Fibroblast of pulmonary artery (primary cell): ENCODE results near the gene AGPAT3.

Experiments used
- DNase-seq: peaks from one replicate; pipeline ENCODE4 v3.0.0-alpha.2; 2010; ENCODE audit warnings: low read depth
- H3K4me3 ChIP-seq: replicated peaks from 2 replicates; pipeline ENCODE4 v1.5.1; 2011; ENCODE audit warnings: low read depth, mild to moderate bottlenecking, control low read depth, low read length, moderate library complexity
- CTCF ChIP-seq: IDR thresholded peaks from 2 replicates; pipeline ENCODE4 v1.5.1; 2011; ENCODE audit warnings: mild to moderate bottlenecking, control low read depth, low read length, inconsistent platforms; ENCODE audit errors: missing control alignments

AGPAT3 gene

DNA sequence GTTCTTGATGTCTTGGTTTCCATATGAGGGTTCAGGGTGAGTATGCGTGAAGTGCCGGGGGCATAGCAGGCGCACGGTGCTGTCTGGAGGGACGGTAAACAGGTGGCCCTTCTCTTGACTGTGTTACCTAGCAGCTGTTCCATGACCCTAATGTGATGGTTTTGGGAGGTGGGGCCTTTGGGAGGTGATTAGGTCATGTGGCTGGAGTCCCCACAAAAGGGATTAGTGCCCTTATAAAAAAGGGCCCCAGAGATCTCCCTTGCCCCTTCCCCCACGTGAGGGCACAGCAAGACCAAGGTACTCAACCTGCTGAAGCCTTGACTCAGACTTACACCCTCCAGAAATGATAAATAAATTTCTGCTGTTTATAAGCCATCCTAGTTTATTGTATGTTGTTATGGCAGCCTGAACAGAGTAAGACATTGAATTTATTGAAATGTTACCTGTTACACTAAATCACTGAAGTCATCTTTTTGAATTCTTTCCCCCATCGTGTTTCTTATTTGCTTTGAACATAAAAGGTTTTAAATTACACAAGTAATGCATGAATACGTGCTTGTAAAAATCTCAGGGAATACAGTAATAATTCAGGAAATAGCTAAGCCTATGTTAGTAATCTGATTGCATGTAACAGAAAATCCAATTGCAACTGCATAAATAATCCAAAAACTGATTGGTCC lies 162.7 kb downstream of the AGPAT3 start:
- TF ChIP-seq CTCF, result no peak
- DNase-seq, result no peak
- no peak overlapping the region for H3K4me3 ChIP-seq

DNA sequence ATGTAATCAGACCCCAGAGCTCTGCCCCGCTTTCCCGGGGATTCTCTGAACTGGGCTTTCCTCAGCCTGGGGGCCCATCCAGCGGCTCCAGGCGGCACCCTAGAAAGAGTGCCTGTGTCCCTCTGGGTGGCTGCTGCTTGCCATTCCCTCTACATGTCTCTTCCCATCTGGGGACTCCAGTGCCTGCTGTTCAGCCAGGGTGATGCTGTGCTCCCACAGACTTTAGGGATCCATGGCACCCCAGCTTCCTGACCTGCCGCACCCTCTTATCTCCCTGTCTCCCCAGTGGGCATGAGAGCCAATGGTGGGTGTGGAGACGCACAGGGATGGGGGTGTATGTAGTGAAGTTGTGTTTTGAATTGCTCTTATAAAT lies 163.2 kb downstream of the AGPAT3 start:
- H3K4me3 ChIP-seq, result no peak overlapping the region
- no peak for DNase-seq
- TF ChIP-seq CTCF, result no peak

GRCh38 chr21:44029460-44030087 lies 164.6 kb downstream of the AGPAT3 start:
- no peak for TF ChIP-seq CTCF
- DNase-seq, result no peak
- H3K4me3 ChIP-seq, result no peak overlapping the region

DNA sequence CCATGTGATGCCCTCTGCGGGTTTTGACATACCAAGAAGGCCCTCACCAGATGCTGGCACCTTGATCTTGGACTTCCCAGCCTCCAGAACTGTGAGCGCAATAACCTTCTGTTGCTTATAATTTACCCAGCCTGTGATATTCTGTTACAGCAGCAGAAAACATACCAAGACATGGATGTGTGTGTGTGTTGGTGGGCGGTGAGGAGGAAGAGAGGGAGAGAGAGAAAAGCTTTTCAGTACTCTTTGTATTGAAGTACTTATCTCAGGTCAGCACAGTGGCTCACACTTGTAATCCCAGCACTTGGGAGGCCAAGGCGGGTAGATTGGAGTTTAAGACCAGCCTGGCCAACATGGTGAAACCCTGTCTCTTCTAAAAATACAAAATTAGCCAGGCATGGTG lies 170.2 kb downstream of the AGPAT3 start:
- no peak overlapping the region for H3K4me3 ChIP-seq
- no peak for DNase-seq
- no peak for TF ChIP-seq CTCF
